HL-60 (cell line): ENCODE data around the gene ZFHX3.

ENCODE experiments used
- POLR2AphosphoS5 ChIP-seq: IDR thresholded peaks from 2 replicates; pipeline ENCODE4 v1.6.1; 2012; ENCODE audit warnings: low read depth
- TF ChIP-seq, protein P1 (sequence below): IDR thresholded peaks from one replicate; pipeline ENCODE4 v1.5.1; 2011; ENCODE audit warnings: low read length, control low read depth, inconsistent platforms; ENCODE audit not compliant: insufficient read depth

- TF ChIP-seq, protein P1, sequence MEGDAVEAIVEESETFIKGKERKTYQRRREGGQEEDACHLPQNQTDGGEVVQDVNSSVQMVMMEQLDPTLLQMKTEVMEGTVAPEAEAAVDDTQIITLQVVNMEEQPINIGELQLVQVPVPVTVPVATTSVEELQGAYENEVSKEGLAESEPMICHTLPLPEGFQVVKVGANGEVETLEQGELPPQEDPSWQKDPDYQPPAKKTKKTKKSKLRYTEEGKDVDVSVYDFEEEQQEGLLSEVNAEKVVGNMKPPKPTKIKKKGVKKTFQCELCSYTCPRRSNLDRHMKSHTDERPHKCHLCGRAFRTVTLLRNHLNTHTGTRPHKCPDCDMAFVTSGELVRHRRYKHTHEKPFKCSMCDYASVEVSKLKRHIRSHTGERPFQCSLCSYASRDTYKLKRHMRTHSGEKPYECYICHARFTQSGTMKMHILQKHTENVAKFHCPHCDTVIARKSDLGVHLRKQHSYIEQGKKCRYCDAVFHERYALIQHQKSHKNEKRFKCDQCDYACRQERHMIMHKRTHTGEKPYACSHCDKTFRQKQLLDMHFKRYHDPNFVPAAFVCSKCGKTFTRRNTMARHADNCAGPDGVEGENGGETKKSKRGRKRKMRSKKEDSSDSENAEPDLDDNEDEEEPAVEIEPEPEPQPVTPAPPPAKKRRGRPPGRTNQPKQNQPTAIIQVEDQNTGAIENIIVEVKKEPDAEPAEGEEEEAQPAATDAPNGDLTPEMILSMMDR = no peak
- TF ChIP-seq POLR2AphosphoS5 = no peak
These were observed 95.5 kb downstream of the ZFHX3 start for GRCh38 chr16:72952404-72952803.
